Activated gamma-delta T cell treated with Interleukin-2 at 50 U/mL for 16 hours (primary cell): ENCODE measurements around the gene ZNF157.

Experiments used
- DNase-seq: peaks from one replicate; pipeline ENCODE4 v3.0.0-alpha.2; 2020

ZNF157 gene

DNA sequence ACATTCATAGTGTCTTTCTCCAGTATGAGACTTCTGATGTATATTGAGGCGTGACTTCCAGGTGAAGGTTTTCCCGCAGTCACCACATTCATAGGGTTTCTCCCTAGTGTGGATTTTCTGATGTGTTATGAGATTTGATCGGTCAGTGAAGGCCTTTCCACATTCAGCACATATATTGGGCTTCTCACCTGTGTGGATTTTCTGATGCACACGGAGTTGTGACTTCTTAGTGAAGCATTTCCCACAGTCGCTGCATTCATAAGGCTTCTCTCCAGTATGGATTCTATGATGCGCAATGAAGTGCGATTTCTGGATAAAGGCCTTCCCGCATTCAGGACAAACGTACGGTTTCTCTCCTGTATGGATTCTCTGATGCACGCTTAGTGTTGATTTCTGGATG is 77.2 kb downstream of the ZNF157 start:
- DNase-seq, result no peak

- DNase-seq, result no peak
Observed at GRCh38 chrX:47448165-47448806, 77.9 kb downstream of the ZNF157 start.

DNA sequence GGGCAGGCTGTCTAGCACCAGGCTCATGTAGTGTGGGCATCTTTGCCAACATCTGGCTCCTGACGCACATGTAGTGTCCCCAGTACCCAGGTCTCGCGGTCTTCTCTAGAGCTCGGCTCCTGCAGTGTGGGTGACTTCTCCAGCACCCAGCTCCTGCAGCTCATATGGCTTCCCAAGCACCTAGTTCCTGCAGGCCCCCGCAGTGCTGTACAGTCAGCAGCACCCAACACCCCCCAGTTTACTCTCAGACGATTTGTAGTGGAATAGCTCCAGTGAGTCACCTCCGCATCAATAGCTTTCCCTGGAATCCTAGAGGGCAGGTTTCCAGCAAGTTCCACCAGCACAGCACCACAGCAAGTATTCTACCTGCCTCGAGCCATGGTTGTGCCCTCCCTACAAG is 81.7 kb downstream of the ZNF157 start:
- DNase-seq, result no peak

- DNase-seq, result no peak
Observed at GRCh38 chrX:47456080-47456479, 85.7 kb downstream of the ZNF157 start.

GRCh38 chrX:47458528-47458927 is 88.2 kb downstream of the ZNF157 start:
- peak; percentile 7 for DNase-seq

GRCh38 chrX:47460561-47460960 is 90.2 kb downstream of the ZNF157 start:
- no peak for DNase-seq
